ENCODE results near the gene GJB4. TPM values are rescaled to one million over a fixed set of nuclear protein-coding genes. Genes with fewer than 3 reads are reported as not detected.

GJB4 gene
- polyA plus RNA-seq, 3 donors = not detected

GRCh38 chr1:34721646-34722355 lies 37.7 kb upstream of the GJB4 start:
- Mint-ChIP-seq H3K27ac (no peak overlapping the region), H3K4me3 (no peak overlapping the region), H3K36me3 (no peaks in the 10 kb centered on the region), H3K9me3 (peaks cover 0 to 9% (median 2%) of the 10 kb centered on the region in 7 donors), H3K4me1 (no peaks in the 10 kb centered on the region), H3K27me3 (ENCODE audit: low read depth in 3 of 3) (peaks cover 7 to 14% (median 8%) of the 10 kb centered on the region in 3 donors)
- Histone ChIP-seq H2AFZ (ENCODE audit: insufficient read depth, low read depth, low read length, poor library complexity, severe bottlenecking) (no peak overlapping the region), H3K4me1 (ENCODE audit: control insufficient read depth in 1 of 2, insufficient read depth in 2 of 2, low read length in 2 of 2) (no peaks in the 10 kb centered on the region), H3K4me3 (replicated peaks in 1 of 3; ENCODE audit: low read depth in 2 of 3, low read length in 3 of 3) (no peak overlapping the region), H3K36me3 (replicated peaks in 1 of 2; ENCODE audit: control insufficient read depth in 1 of 2, insufficient read depth in 2 of 2, low read length in 2 of 2) (no peaks in the 10 kb centered on the region), H3K27ac (ENCODE audit: low read depth in 1 of 2, low read length in 2 of 2) (no peak overlapping the region), H3K79me2 (ENCODE audit: insufficient read depth, low read length) (no peaks in the 10 kb centered on the region), H3K9me3 (replicated peaks in 1 of 2; ENCODE audit: control insufficient read depth in 1 of 2, insufficient read depth in 1 of 2, low read length in 2 of 2) (no peaks in the 10 kb centered on the region), H3K27me3 (ENCODE audit: control insufficient read depth in 2 of 2, insufficient read depth in 2 of 2, low read length in 2 of 2) (no peaks in the 10 kb centered on the region), H4K20me1 (ENCODE audit: insufficient read depth, low read length) (no peaks in the 10 kb centered on the region), H3K4me2 (replicated peaks; ENCODE audit: extremely low read depth, low read length, poor library complexity, severe bottlenecking) (no peak overlapping the region), H3K9ac (ENCODE audit: insufficient read depth, low read length, poor library complexity, severe bottlenecking) (no peak overlapping the region)
- no peak for TF ChIP-seq CTCF (IDR thresholded peaks at IDR 0.05)
- DNase-seq = no peak
- intact Hi-C loops (cut with micrococcal nuclease) = no loop called here
- WGBS (ENCODE audit: insufficient coverage) = no CpG with 5 or more reads among the region's 6 CpGs

- Mint-ChIP-seq H3K4me1 (no peaks in the 10 kb centered on the region), H3K4me3 (no peak overlapping the region), H3K27me3 (ENCODE audit: low read depth in 3 of 3) (peaks cover 4 to 12% (median 7%) of the 10 kb centered on the region in 3 donors), H3K27ac (no peak overlapping the region), H3K9me3 (peaks cover 0 to 3% (median 0%) of the 10 kb centered on the region in 7 donors), H3K36me3 (no peaks in the 10 kb centered on the region)
- Histone ChIP-seq H3K36me3 (replicated peaks in 1 of 2; ENCODE audit: control insufficient read depth in 1 of 2, insufficient read depth in 2 of 2, low read length in 2 of 2) (no peaks in the 10 kb centered on the region), H4K20me1 (ENCODE audit: insufficient read depth, low read length) (no peaks in the 10 kb centered on the region), H3K9me3 (replicated peaks in 1 of 2; ENCODE audit: control insufficient read depth in 1 of 2, insufficient read depth in 1 of 2, low read length in 2 of 2) (no peaks in the 10 kb centered on the region), H3K4me3 (replicated peaks in 1 of 3; ENCODE audit: low read depth in 2 of 3, low read length in 3 of 3) (no peak overlapping the region), H2AFZ (ENCODE audit: insufficient read depth, low read depth, low read length, poor library complexity, severe bottlenecking) (no peak overlapping the region), H3K4me2 (replicated peaks; ENCODE audit: extremely low read depth, low read length, poor library complexity, severe bottlenecking) (no peak overlapping the region), H3K9ac (ENCODE audit: insufficient read depth, low read length, poor library complexity, severe bottlenecking) (no peak overlapping the region), H3K4me1 (ENCODE audit: control insufficient read depth in 1 of 2, insufficient read depth in 2 of 2, low read length in 2 of 2) (no peaks in the 10 kb centered on the region), H3K27me3 (ENCODE audit: control insufficient read depth in 2 of 2, insufficient read depth in 2 of 2, low read length in 2 of 2) (no peaks in the 10 kb centered on the region), H3K79me2 (ENCODE audit: insufficient read depth, low read length) (no peaks in the 10 kb centered on the region), H3K27ac (ENCODE audit: low read depth in 1 of 2, low read length in 2 of 2) (no peak overlapping the region)
- no peak for DNase-seq
- 35% methylated on average over 3 of the region's 6 CpGs for WGBS (ENCODE audit: insufficient coverage)
- intact Hi-C loops (cut with micrococcal nuclease) = no loop called here
- no peak for TF ChIP-seq CTCF (IDR thresholded peaks at IDR 0.05)
Observed at GRCh38 chr1:34726861-34727260, 32.7 kb upstream of the GJB4 start.

All from CD14-positive monocyte (primary cell).